IMR-90 (cell line): Measurements from ENCODE around the gene MSI2. TPM values are rescaled to one million over a fixed set of nuclear protein-coding genes. Genes with fewer than 3 reads are reported as not detected.

Experiments
- ATAC-seq: fragments of 200-7000 bp; cut with Tn5 transposase; 2 replicates; pipeline ENCODE4 v1.9.1; 2020; ENCODE audit warnings: low read depth, mild to moderate bottlenecking, moderate library complexity
- BruUV-seq: library from RNA; stranded (reverse); fragments of 400-500 nt; replicated peaks from 2 replicates; lab custom pipeline; 2021; lab: Mats Ljungman, UMichigan
- CTCF ChIA-PET: fragments of 300-600 bp; formaldehyde crosslinking; extraction: SDS; loops from one replicate; lab custom pipeline; 2021; ENCODE audit warnings: antibody characterized with exemption; lab: Yijun Ruan, JAX
- POLR2A ChIA-PET: fragments of 300-600 bp; sonication (Branson Sonifier 250); formaldehyde crosslinking; loops from one replicate; lab custom pipeline; 2022; ENCODE audit warnings: antibody characterized with exemption; ENCODE audit not compliant: unreplicated experiment; lab: Charles Lee
- DNase-seq: peaks from one replicate; pipeline ENCODE4 v3.0.0; 2013
- H2AFZ ChIP-seq: replicated peaks from 2 replicates; pipeline ENCODE3; 2013; ENCODE audit warnings: low read length, mild to moderate bottlenecking; ENCODE audit not compliant: poor library complexity
- H2AK5ac ChIP-seq: 2 replicates; pipeline ENCODE4 v1.6.1; 2013; ENCODE audit warnings: low read depth, low read length, inconsistent platforms
- H2AK9ac ChIP-seq: replicated peaks from 2 replicates; pipeline ENCODE3; 2013; ENCODE audit warnings: mild to moderate bottlenecking, low read depth, low read length, moderate library complexity; ENCODE audit not compliant: poor library complexity
- H2BK120ac ChIP-seq: 2 replicates; pipeline ENCODE4 v1.6.1; 2013; ENCODE audit warnings: low read depth, low read length, inconsistent platforms
- H2BK15ac ChIP-seq: 3 replicates; pipeline ENCODE4 v1.6.1; 2013; ENCODE audit warnings: low read depth, low read length, inconsistent platforms
- H2BK20ac ChIP-seq: 2 replicates; pipeline ENCODE4 v1.6.1; 2013; ENCODE audit warnings: low read depth, mild to moderate bottlenecking, inconsistent platforms, low read length, moderate library complexity
- H2BK5ac ChIP-seq: 2 replicates; pipeline ENCODE4 v1.6.1; 2013; ENCODE audit warnings: mild to moderate bottlenecking, low read depth, low read length, inconsistent platforms; ENCODE audit not compliant: poor library complexity, severe bottlenecking
- H3K14ac ChIP-seq: replicated peaks from 2 replicates; pipeline ENCODE4 v1.6.1; 2013; ENCODE audit warnings: low read depth, low read length, inconsistent platforms
- H3K18ac ChIP-seq: 2 replicates; pipeline ENCODE4 v1.6.1; 2013; ENCODE audit warnings: low read depth, low read length, control low read depth
- H3K23ac ChIP-seq: 2 replicates; pipeline ENCODE4 v1.6.1; 2013; ENCODE audit warnings: low read depth, low read length, inconsistent platforms
- H3K27ac ChIP-seq: 2 replicates; pipeline ENCODE4 v1.5.1; 2013; ENCODE audit warnings: mild to moderate bottlenecking, control low read depth, low read length; ENCODE audit not compliant: insufficient read depth
- H3K27me3 ChIP-seq: 2 replicates; pipeline ENCODE4 v1.6.1; 2013; ENCODE audit warnings: low read length; ENCODE audit not compliant: control insufficient read depth, insufficient read depth
- H3K36me3 ChIP-seq: 2 replicates; pipeline ENCODE4 v1.6.1; 2013; ENCODE audit warnings: low read length, mixed read lengths; ENCODE audit not compliant: control insufficient read depth, insufficient read depth
- H3K4ac ChIP-seq: 2 replicates; pipeline ENCODE4 v1.6.1; 2013; ENCODE audit warnings: low read depth, low read length, inconsistent platforms
- H3K4me1 ChIP-seq: 2 replicates; pipeline ENCODE4 v1.6.1; 2013; ENCODE audit warnings: low read length, mixed read lengths; ENCODE audit not compliant: control insufficient read depth, insufficient read depth
- H3K4me2 ChIP-seq: 2 replicates; pipeline ENCODE4 v1.6.1; 2013; ENCODE audit warnings: low read depth, mild to moderate bottlenecking, control low read depth, low read length, moderate library complexity
- H3K4me3 ChIP-seq: 2 replicates; pipeline ENCODE4 v1.5.1; 2013; ENCODE audit warnings: low read depth, mild to moderate bottlenecking, control low read depth, low read length, moderate library complexity; ENCODE audit not compliant: insufficient read depth
- H3K56ac ChIP-seq: 2 replicates; pipeline ENCODE4 v1.6.1; 2013; ENCODE audit warnings: low read length, inconsistent platforms; ENCODE audit not compliant: insufficient read depth; ENCODE audit errors: extremely low read depth
- H3K79me1 ChIP-seq, 2 experiments: 2 replicates each; pipeline ENCODE4 v1.6.1; 2013; ENCODE audit warnings: low read length in 2 of 2, inconsistent platforms in 1 of 2, low read depth in 1 of 2
- H3K9ac ChIP-seq: 2 replicates; pipeline ENCODE4 v1.6.1; 2013; ENCODE audit warnings: low read depth, low read length, control low read depth
- H3K9me1 ChIP-seq: 2 replicates; pipeline ENCODE4 v1.6.1; 2013; ENCODE audit warnings: low read length, inconsistent platforms; ENCODE audit not compliant: insufficient read depth
- H3K9me3 ChIP-seq: 2 replicates; pipeline ENCODE4 v1.6.1; 2013; ENCODE audit warnings: low read length; ENCODE audit not compliant: control insufficient read depth, insufficient read depth
- H4K20me1 ChIP-seq: 2 replicates; pipeline ENCODE4 v1.6.1; 2013; ENCODE audit warnings: low read length, inconsistent platforms; ENCODE audit not compliant: insufficient read depth
- H4K5ac ChIP-seq: 2 replicates; pipeline ENCODE4 v1.6.1; 2013; ENCODE audit warnings: mild to moderate bottlenecking, low read depth, low read length, control low read depth
- H4K8ac ChIP-seq, 2 experiments: 2 replicates each; pipeline ENCODE4 v1.6.1; 2013; ENCODE audit warnings: low read depth in 2 of 2, low read length in 2 of 2, control low read depth in 1 of 2, inconsistent platforms in 1 of 2
- H4K91ac ChIP-seq: 2 replicates; pipeline ENCODE4 v1.6.1; 2013; ENCODE audit warnings: low read depth, low read length, inconsistent platforms; ENCODE audit not compliant: insufficient read depth
- BHLHE40 ChIP-seq: fragments of 150-350 bp; IDR thresholded peaks from 2 replicates; pipeline ENCODE4 v1.6.1; 2016; ENCODE audit warnings: mild to moderate bottlenecking, low read depth, low read length
- CEBPB ChIP-seq: IDR thresholded peaks from 2 replicates; pipeline ENCODE4 v1.6.1; 2012; ENCODE audit warnings: low read depth, low read length, improper control_type of control experiment
- CTCF ChIP-seq: conservative IDR thresholded peaks from 2 replicates; pipeline ENCODE4 v1.5.1; 2012; ENCODE audit warnings: mild to moderate bottlenecking, low read depth, low read length, improper control_type of control experiment
- ELK1 ChIP-seq: fragments of 150-350 bp; IDR thresholded peaks from 2 replicates; pipeline ENCODE4 v1.6.1; 2016; ENCODE audit warnings: low read depth, mild to moderate bottlenecking, low read length, moderate library complexity, borderline replicate concordance
- FOS ChIP-seq: fragments of 150-350 bp; IDR thresholded peaks from 2 replicates; pipeline ENCODE4 v1.6.1; 2016; ENCODE audit warnings: low read depth, low read length
- MAFK ChIP-seq: IDR thresholded peaks from 2 replicates; pipeline ENCODE4 v1.6.1; 2012; ENCODE audit warnings: low read depth, low read length, improper control_type of control experiment
- MAZ ChIP-seq: IDR thresholded peaks from 2 replicates; pipeline ENCODE4 v1.6.1; 2012; ENCODE audit warnings: low read depth, mild to moderate bottlenecking, low read length, improper control_type of control experiment, moderate library complexity, borderline replicate concordance
- MXI1 ChIP-seq: IDR thresholded peaks from 2 replicates; pipeline ENCODE4 v1.6.1; 2012; ENCODE audit warnings: low read depth, mild to moderate bottlenecking, low read length, moderate library complexity, borderline replicate concordance
- NFE2L2 ChIP-seq: fragments of 150-350 bp; IDR thresholded peaks from 2 replicates; pipeline ENCODE4 v1.6.1; 2016; ENCODE audit warnings: low read depth, mild to moderate bottlenecking, low read length
- POLR2A ChIP-seq: IDR thresholded peaks from 2 replicates; pipeline ENCODE4 v1.6.1; 2012; ENCODE audit warnings: mild to moderate bottlenecking, low read depth, low read length
- RCOR1 ChIP-seq: IDR thresholded peaks from 2 replicates; pipeline ENCODE4 v1.6.1; 2012; ENCODE audit warnings: mild to moderate bottlenecking, low read length, improper control_type of control experiment; ENCODE audit not compliant: insufficient replicate concordance
- SMC3 ChIP-seq: fragments of 150-350 bp; IDR thresholded peaks from 2 replicates; pipeline ENCODE4 v1.6.1; 2016; ENCODE audit warnings: low read depth, mild to moderate bottlenecking, antibody characterized with exemption, low read length, moderate library complexity
- USF2 ChIP-seq: fragments of 150-350 bp; IDR thresholded peaks from 2 replicates; pipeline ENCODE4 v1.6.1; 2017; ENCODE audit warnings: mild to moderate bottlenecking, antibody characterized with exemption, low read length, low read depth
- WGBS, 2 experiments: methylation state at CpG; one replicate each; pipeline versions ENCODE4 v1.1.5 to v1.1.7; 2013; ENCODE audit warnings: missing lambda C conversion rate in 2 of 2; ENCODE audit not compliant: insufficient read length in 1 of 2; ENCODE audit errors: extremely low coverage in 2 of 2; 5-methylcytosine and 5-hydroxymethylcytosine counted together
- dilution Hi-C: fragments of 300-500 bp; cut with HindIII; formaldehyde crosslinking; loops from one replicate; pipeline ENCODE4 v1.14.3; 2018; ENCODE audit warnings: low sequenced_read_pairs; ENCODE audit not compliant: unreplicated experiment
- in situ Hi-C: fragments of 300-500 bp; cut with MboI; formaldehyde crosslinking; loops from 3 replicates; pipeline ENCODE4 v1.14.3; 2019; ENCODE audit warnings: low sequenced_read_pairs, inconsistent platforms, mixed read lengths
- intact Hi-C: fragments of 100-400 bp; cut with micrococcal nuclease; formaldehyde crosslinking; loops from 2 replicates; pipeline ENCODE4 v1.10.0; 2022
- polyA plus RNA-seq, 3 experiments: library from polyadenylated mRNA; depleted of rRNA; stranded (reverse); fragments of >200 nt; gene quantifications; 2 replicates each; pipeline ENCODE4 v1.2.3, GENCODE V29; 2012; ENCODE audit warnings: low replicate concordance in 1 of 3
- total RNA-seq: library from RNA; depleted of rRNA; stranded (reverse); fragments of >200 nt; gene quantifications from 2 replicates; pipeline ENCODE4 v1.2.3, GENCODE V29; 2012

Gene MSI2
- total and polyA plus RNA-seq, 2 of the 4 experiments (the other 2 are of a cell fraction) = 13.0 to 16.0 TPM

GRCh38 chr17:57553991-57554825, 297.9 kb downstream of the MSI2 start:
- Histone ChIP-seq H3K14ac (peak overlapping the region; percentile 75), H4K5ac (no peak overlapping the region; the same call in 1 of the 2 replicates), H3K9me1 (peaks cover 12% of the 10 kb centered on the region; the same call in 1 of the 2 replicates), H2BK5ac (no peak overlapping the region), H3K27ac (no peak overlapping the region), H2BK15ac (peak overlapping the region; percentile 16; the same call in 1 of the 3 replicates), H2AK9ac (no peak overlapping the region), H3K18ac (no peak overlapping the region), H3K36me3 (no peaks in the 10 kb centered on the region), H3K79me1 (peaks cover 0 to 10% of the 10 kb centered on the region in 2 experiments; a peak in 1 of 4 replicates), H3K4me3 (no peak overlapping the region), H3K4me2 (peak overlapping the region; percentile 43), H4K91ac (peak overlapping the region; percentile 40; the same call in 1 of the 2 replicates), H2AK5ac (no peak overlapping the region), H3K27me3 (no peaks in the 10 kb centered on the region), H3K4me1 (peaks cover 17% of the 10 kb centered on the region), H2BK20ac (no peak overlapping the region), H3K56ac (no peak overlapping the region), H2BK120ac (peak overlapping the region; percentile 41; the same call in 1 of the 2 replicates), H3K9ac (peak overlapping the region; percentile 13; the same call in 1 of the 2 replicates), H3K9me3 (no peaks in the 10 kb centered on the region), H2AFZ (no peak overlapping the region), H3K4ac (peak overlapping the region; percentile 50), H4K20me1 (no peaks in the 10 kb centered on the region), H3K23ac (no peak overlapping the region), H4K8ac (peak overlapping the region in 1 of 2 experiments; percentile 53; a peak in 2 of 4 replicates)
- in situ Hi-C loops (no loop called here), dilution Hi-C loops (no loop called here), intact Hi-C loops (no loop called here)
- POLR2A ChIA-PET = interaction anchor here (0.6 kb wide), 1 partner anchor 21 kb away, joined by 3 read pairs; no protein-coding TSS in a partner anchor
- WGBS, 2 experiments = 20% methylated on average over 1 of the region's 14 CpGs; no CpG with 5 or more reads in 1 of the 2 experiments
- ATAC-seq (no peak), DNase-seq (peak; percentile 43)
- CTCF ChIA-PET = interaction anchor here (0.6 to 1.9 kb wide), 3 partner anchors 71 to 410 kb away, joined by 3 to 5 read pairs (median 3); no protein-coding TSS in a partner anchor
- BruUV-seq = no TSS peak
- no peak for TF ChIP-seq MAFK
- no peak for TF ChIP-seq MXI1
- TF ChIP-seq CEBPB = no peak
- no peak for TF ChIP-seq FOS
- no peak for TF ChIP-seq RCOR1
- TF ChIP-seq SMC3 = no peak
- TF ChIP-seq USF2 = no peak
- no peak for TF ChIP-seq BHLHE40
- TF ChIP-seq POLR2A = no peak
- no peak for TF ChIP-seq NFE2L2
- TF ChIP-seq MAZ = no peak
- TF ChIP-seq ELK1 = no peak
- no peak for TF ChIP-seq CTCF
